Fibroblast of lung (primary cell): ENCODE measurements around the gene RXRA.

ENCODE experiments used
- EZH2 ChIP-seq: IDR thresholded peaks from 2 replicates; pipeline ENCODE4 v1.5.1; 2012; ENCODE audit warnings: low read length, control low read depth, mild to moderate bottlenecking; ENCODE audit errors: missing control alignments
- TF ChIP-seq, protein P1 (sequence below), 2 donors: IDR thresholded peaks in 1 of 2; conservative IDR thresholded peaks in 1 of 2; 1 replicate in 1 of 2; 2 replicates in 1 of 2; pipeline ENCODE4 v1.5.1; 2011 to 2012; ENCODE audit warnings: low read length in 2 of 2, control low read depth in 1 of 2, inconsistent platforms in 1 of 2, low read depth in 1 of 2, mild to moderate bottlenecking in 1 of 2

DNA sequence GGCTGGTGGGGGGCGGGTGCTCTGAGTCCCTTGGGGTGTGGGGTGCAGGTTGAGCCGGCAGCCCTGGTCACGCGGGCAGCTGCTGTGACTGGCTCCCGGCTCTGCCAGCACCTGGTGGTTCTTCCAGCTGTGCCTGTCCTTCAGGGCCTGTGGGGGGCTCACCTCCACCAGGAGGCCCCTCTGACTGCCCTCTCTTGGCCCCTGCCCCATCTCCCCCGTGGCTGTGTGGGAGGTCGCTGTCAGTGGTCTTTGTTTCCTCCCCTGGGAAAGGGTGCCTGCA is 3.3 kb downstream of the RXRA start:
- TF ChIP-seq, protein P1, sequence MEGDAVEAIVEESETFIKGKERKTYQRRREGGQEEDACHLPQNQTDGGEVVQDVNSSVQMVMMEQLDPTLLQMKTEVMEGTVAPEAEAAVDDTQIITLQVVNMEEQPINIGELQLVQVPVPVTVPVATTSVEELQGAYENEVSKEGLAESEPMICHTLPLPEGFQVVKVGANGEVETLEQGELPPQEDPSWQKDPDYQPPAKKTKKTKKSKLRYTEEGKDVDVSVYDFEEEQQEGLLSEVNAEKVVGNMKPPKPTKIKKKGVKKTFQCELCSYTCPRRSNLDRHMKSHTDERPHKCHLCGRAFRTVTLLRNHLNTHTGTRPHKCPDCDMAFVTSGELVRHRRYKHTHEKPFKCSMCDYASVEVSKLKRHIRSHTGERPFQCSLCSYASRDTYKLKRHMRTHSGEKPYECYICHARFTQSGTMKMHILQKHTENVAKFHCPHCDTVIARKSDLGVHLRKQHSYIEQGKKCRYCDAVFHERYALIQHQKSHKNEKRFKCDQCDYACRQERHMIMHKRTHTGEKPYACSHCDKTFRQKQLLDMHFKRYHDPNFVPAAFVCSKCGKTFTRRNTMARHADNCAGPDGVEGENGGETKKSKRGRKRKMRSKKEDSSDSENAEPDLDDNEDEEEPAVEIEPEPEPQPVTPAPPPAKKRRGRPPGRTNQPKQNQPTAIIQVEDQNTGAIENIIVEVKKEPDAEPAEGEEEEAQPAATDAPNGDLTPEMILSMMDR (conservative IDR thresholded peaks at IDR 0.05 in 1 of 2, IDR thresholded peaks at IDR 0.05 in 1 of 2; ENCODE audit: low read depth in 1 of 2, low read length in 2 of 2) = no peak
- TF ChIP-seq EZH2 = no peak
